NB4 (cell line): Measurements from ENCODE around the gene RBMX2.

Experiments
- MYC ChIP-seq: IDR thresholded peaks from 2 replicates; pipeline ENCODE4 v1.6.1; 2011; ENCODE audit warnings: low read depth, low read length
- POLR2A ChIP-seq: IDR thresholded peaks from 2 replicates; pipeline ENCODE4 v1.6.1; 2011; ENCODE audit warnings: mild to moderate bottlenecking; ENCODE audit not compliant: insufficient read length; ENCODE audit errors: extremely low read depth
- TF ChIP-seq, protein P1 (sequence below): IDR thresholded peaks from one replicate; pipeline ENCODE4 v1.5.1; 2012; ENCODE audit warnings: low read depth, low read length
- TF ChIP-seq, protein P2 (sequence below): IDR thresholded peaks from 2 replicates; pipeline ENCODE4 v1.6.1; 2011; ENCODE audit warnings: low read depth, low read length

DNA sequence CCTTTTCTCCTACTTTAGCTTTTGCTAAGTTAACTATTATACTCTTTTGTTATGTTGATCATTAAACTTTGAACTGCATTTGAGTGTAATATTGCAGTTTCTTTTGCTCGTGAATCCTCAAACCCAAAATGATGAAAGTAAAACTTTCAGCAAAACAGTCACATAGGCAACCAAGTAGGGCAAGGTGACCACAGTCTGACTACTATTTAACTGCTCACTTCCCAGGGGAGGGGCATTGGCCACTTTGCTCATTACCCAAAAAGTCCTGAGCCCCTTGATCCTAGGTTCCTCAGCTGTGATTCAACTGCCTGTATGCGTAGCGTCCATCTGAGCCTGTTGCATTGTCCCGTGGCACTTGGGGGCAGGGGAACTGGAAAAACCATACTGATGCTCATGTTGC, 17.0 kb downstream of the RBMX2 start:
- TF ChIP-seq, protein P1, sequence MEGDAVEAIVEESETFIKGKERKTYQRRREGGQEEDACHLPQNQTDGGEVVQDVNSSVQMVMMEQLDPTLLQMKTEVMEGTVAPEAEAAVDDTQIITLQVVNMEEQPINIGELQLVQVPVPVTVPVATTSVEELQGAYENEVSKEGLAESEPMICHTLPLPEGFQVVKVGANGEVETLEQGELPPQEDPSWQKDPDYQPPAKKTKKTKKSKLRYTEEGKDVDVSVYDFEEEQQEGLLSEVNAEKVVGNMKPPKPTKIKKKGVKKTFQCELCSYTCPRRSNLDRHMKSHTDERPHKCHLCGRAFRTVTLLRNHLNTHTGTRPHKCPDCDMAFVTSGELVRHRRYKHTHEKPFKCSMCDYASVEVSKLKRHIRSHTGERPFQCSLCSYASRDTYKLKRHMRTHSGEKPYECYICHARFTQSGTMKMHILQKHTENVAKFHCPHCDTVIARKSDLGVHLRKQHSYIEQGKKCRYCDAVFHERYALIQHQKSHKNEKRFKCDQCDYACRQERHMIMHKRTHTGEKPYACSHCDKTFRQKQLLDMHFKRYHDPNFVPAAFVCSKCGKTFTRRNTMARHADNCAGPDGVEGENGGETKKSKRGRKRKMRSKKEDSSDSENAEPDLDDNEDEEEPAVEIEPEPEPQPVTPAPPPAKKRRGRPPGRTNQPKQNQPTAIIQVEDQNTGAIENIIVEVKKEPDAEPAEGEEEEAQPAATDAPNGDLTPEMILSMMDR, result no peak
- TF ChIP-seq, protein P2, sequence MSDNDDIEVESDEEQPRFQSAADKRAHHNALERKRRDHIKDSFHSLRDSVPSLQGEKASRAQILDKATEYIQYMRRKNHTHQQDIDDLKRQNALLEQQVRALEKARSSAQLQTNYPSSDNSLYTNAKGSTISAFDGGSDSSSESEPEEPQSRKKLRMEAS, result no peak
- TF ChIP-seq POLR2A, result no peak
- TF ChIP-seq MYC, result no peak
